NCI-H146 treated with DMSO at 0.1 percent for 48 hours (cell line): ENCODE results near the gene TNFRSF21.
"Not testable (repeated sequence)": the region's sequence is repeated elsewhere in the genome, so short reads cannot be mapped to it uniquely, and the experiment has no call there.

ENCODE experiments used
- DNase-seq: peaks from one replicate; lab custom pipeline; 2025; ENCODE audit not compliant: unreplicated experiment; lab: John Stamatoyannopoulos, UW

The TNFRSF21 gene

GRCh38 chr6:47323321-47323720 is 13.6 kb upstream of the TNFRSF21 start:
- DNase-seq = no peak

- no peak for DNase-seq
These were observed 11.9 kb upstream of the TNFRSF21 start for GRCh38 chr6:47321577-47321976.

- DNase-seq = no peak
These were observed 10.2 kb upstream of the TNFRSF21 start for GRCh38 chr6:47319867-47320266.

GRCh38 chr6:47319382-47319781 is 9.7 kb upstream of the TNFRSF21 start:
- DNase-seq = no peak

- DNase-seq = no peak
These were observed 8.7 kb upstream of the TNFRSF21 start for GRCh38 chr6:47318236-47318989.

- not testable (repeated sequence) for DNase-seq
These were observed 5.5 kb upstream of the TNFRSF21 start for GRCh38 chr6:47315181-47315580.

- no peak for DNase-seq
These were observed 401 bp upstream of the TNFRSF21 start for GRCh38 chr6:47310131-47310480.

- no peak for DNase-seq
These were observed 984 bp downstream of the TNFRSF21 start for GRCh38 chr6:47308552-47309290.

GRCh38 chr6:47308198-47308517 is 1.5 kb downstream of the TNFRSF21 start:
- no peak for DNase-seq

GRCh38 chr6:47307362-47308197 is 2.1 kb downstream of the TNFRSF21 start:
- DNase-seq = no peak

GRCh38 chr6:47306887-47307286 is 2.8 kb downstream of the TNFRSF21 start:
- DNase-seq = no peak

- DNase-seq = no peak
These were observed 5.8 kb downstream of the TNFRSF21 start for GRCh38 chr6:47303861-47304260.

GRCh38 chr6:47303342-47303741 is 6.4 kb downstream of the TNFRSF21 start:
- no peak for DNase-seq

- DNase-seq = no peak
These were observed 7.7 kb downstream of the TNFRSF21 start for GRCh38 chr6:47302043-47302442.

GRCh38 chr6:47301441-47301840 is 8.3 kb downstream of the TNFRSF21 start:
- DNase-seq = no peak

GRCh38 chr6:47300417-47300816 is 9.3 kb downstream of the TNFRSF21 start:
- DNase-seq = no peak

GRCh38 chr6:47299965-47300364 is 9.7 kb downstream of the TNFRSF21 start:
- no peak for DNase-seq

- DNase-seq = no peak
These were observed 11.2 kb downstream of the TNFRSF21 start for GRCh38 chr6:47298475-47298874.

GRCh38 chr6:47294990-47295389 is 14.7 kb downstream of the TNFRSF21 start:
- DNase-seq = no peak

- DNase-seq = no peak
These were observed 16.8 kb downstream of the TNFRSF21 start for GRCh38 chr6:47292944-47293343.

GRCh38 chr6:47292027-47292426 is 17.7 kb downstream of the TNFRSF21 start:
- DNase-seq = no peak
